Measurements from ENCODE around the gene GRN. TPM values are rescaled to one million over a fixed set of nuclear protein-coding genes. Genes with fewer than 3 reads are reported as not detected.

Gene GRN
- total RNA-seq, 1 donor from 2014 or later, result 327 TPM

DNA sequence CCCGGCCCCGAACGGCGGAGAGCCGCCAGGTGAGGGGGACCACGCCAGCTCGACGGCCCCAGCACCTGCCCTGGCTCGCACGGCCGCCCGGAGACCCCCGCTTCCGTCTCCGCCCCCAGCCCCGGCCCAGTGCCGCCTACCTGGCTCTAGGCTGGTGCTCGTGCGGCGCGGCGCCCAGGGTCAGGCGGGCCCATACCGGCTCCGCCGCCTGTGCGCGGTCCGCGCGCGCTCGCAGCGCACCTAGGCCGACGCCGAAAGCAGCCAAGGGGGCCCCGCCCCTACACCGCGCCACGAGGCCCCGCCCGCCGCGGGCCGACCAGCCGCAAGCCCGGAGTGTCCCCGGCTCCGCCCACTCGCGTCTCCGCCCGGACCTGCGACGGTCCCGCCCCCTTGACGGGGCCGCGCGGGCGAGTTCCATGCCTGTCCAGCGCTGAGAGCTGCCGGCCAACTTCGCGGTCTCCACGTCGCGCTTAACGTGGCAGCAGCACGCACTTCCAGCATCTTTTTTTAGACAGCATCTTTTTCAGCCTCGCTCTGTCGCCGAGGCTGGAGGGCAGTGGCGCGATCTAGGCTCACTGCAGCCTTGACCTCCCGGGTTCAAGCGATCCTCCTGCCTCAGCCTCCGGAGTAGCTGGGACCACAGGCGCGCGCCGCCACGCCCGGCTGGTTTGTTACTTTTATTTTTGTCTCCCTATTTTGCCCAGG lies 20.4 kb upstream of the GRN start, which contains the start of gene SLC25A39:
TSS of gene SLC25A39 (minus strand) at position 253 of the 705 bp plus-strand sequence. CDS start 1,261 bp downstream, outside the sequence.
- H3K36me3 Mint-ChIP-seq (ENCODE audit: low read depth, unreplicated experiment), result peaks cover 5% of the 10 kb centered on the region
- Histone ChIP-seq H3K9me3 (ENCODE audit: insufficient read depth, low read depth, low read length) (no peaks in the 10 kb centered on the region), H3K79me2 (ENCODE audit: insufficient read depth, low read length) (peaks cover 19% of the 10 kb centered on the region), H3K36me3 (ENCODE audit: insufficient read depth, low read length) (peaks cover 5% of the 10 kb centered on the region), H2AFZ (ENCODE audit: low read depth, low read length) (peak within 1 kb of the TSS; percentile 87), H4K20me1 (ENCODE audit: insufficient read depth, low read length) (peaks cover 15% of the 10 kb centered on the region), H3K4me2 (ENCODE audit: low read length) (peak within 1 kb of the TSS; percentile 85), H3K9ac (ENCODE audit: low read length) (peak within 1 kb of the TSS; percentile 79), H3K4me3 (ENCODE audit: insufficient read depth, low read depth, low read length) (peak within 1 kb of the TSS; percentile 73), H3K27me3 (ENCODE audit: insufficient read depth, low read length) (no peaks in the 10 kb centered on the region), H3K4me1 (ENCODE audit: insufficient read depth, low read length) (peaks cover 10% of the 10 kb centered on the region), H3K27ac (ENCODE audit: low read depth, low read length) (peak within 1 kb of the TSS; percentile 56)
- H3K9me3 Mint-ChIP-seq (ENCODE audit: unreplicated experiment), result no peaks in the 10 kb centered on the region
- peak; percentile 85 for DNase-seq (ENCODE audit: low read depth)
- no peak for TF ChIP-seq EZH2 (IDR thresholded peaks at IDR 0.05; ENCODE audit: insufficient read depth, low read length)
- TF ChIP-seq, protein P1, sequence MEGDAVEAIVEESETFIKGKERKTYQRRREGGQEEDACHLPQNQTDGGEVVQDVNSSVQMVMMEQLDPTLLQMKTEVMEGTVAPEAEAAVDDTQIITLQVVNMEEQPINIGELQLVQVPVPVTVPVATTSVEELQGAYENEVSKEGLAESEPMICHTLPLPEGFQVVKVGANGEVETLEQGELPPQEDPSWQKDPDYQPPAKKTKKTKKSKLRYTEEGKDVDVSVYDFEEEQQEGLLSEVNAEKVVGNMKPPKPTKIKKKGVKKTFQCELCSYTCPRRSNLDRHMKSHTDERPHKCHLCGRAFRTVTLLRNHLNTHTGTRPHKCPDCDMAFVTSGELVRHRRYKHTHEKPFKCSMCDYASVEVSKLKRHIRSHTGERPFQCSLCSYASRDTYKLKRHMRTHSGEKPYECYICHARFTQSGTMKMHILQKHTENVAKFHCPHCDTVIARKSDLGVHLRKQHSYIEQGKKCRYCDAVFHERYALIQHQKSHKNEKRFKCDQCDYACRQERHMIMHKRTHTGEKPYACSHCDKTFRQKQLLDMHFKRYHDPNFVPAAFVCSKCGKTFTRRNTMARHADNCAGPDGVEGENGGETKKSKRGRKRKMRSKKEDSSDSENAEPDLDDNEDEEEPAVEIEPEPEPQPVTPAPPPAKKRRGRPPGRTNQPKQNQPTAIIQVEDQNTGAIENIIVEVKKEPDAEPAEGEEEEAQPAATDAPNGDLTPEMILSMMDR (IDR thresholded peaks at IDR 0.05; ENCODE audit: insufficient read depth, low read depth, low read length), result no peak
- FAIRE-seq, result no peak
- H3K4me3 Mint-ChIP-seq (ENCODE audit: unreplicated experiment), result peak within 1 kb of the TSS; percentile 90
- H3K27ac Mint-ChIP-seq (ENCODE audit: unreplicated experiment), result peak within 1 kb of the TSS; percentile 47
- no peaks in the 10 kb centered on the region for H3K27me3 Mint-ChIP-seq (ENCODE audit: low read depth, unreplicated experiment)
- H3K4me1 Mint-ChIP-seq (ENCODE audit: low read depth, unreplicated experiment), result peaks cover 2% of the 10 kb centered on the region

DNA sequence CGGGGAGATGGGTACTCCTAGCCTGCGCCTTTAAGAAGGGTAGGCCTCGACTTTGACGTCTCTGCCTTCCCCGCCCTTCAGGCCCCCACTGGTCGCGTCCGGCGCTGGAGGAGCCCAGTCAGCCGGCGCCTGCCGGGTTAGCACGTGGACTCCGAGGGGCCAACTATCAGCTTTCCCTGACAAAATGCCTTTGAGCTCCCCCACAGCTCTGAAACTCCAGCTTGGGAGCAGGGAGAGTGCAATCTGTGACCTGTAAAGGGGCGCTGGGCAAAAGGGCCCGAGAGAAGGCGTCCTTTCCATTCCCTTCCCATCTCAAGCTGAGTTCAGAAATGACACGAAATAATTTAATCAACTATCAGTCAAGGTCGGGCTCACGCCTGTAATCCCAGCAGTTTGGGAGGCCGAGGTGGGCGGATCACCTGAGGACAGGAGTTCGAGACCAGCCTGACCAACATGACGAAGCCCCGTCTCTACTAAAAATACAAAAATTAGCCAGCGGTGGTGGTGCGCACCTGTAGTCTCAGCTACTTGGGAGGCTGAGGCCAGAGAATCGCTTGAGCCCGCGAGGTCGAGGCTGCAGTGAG lies 18.1 kb upstream of the GRN start:
- TF ChIP-seq, protein P1 (IDR thresholded peaks at IDR 0.05; ENCODE audit: insufficient read depth, low read depth, low read length), result no peak
- no peak for TF ChIP-seq EZH2 (IDR thresholded peaks at IDR 0.05; ENCODE audit: insufficient read depth, low read length)
- no peaks in the 10 kb centered on the region for H3K9me3 Mint-ChIP-seq (ENCODE audit: unreplicated experiment)
- peak overlapping the region; percentile 62 for H3K27ac Mint-ChIP-seq (ENCODE audit: unreplicated experiment)
- Histone ChIP-seq H3K4me1 (ENCODE audit: insufficient read depth, low read length) (peaks cover 10% of the 10 kb centered on the region), H2AFZ (ENCODE audit: low read depth, low read length) (no peak overlapping the region), H3K9ac (ENCODE audit: low read length) (no peak overlapping the region), H3K4me2 (ENCODE audit: low read length) (peak overlapping the region; percentile 30), H4K20me1 (ENCODE audit: insufficient read depth, low read length) (peaks cover 4% of the 10 kb centered on the region), H3K4me3 (ENCODE audit: insufficient read depth, low read depth, low read length) (no peak overlapping the region), H3K27ac (ENCODE audit: low read depth, low read length) (no peak overlapping the region), H3K79me2 (ENCODE audit: insufficient read depth, low read length) (peaks cover 19% of the 10 kb centered on the region), H3K27me3 (ENCODE audit: insufficient read depth, low read length) (no peaks in the 10 kb centered on the region), H3K36me3 (ENCODE audit: insufficient read depth, low read length) (no peaks in the 10 kb centered on the region), H3K9me3 (ENCODE audit: insufficient read depth, low read depth, low read length) (no peaks in the 10 kb centered on the region)
- peaks cover 2% of the 10 kb centered on the region for H3K4me1 Mint-ChIP-seq (ENCODE audit: low read depth, unreplicated experiment)
- FAIRE-seq (no peak), DNase-seq (ENCODE audit: low read depth) (peak; percentile 95)
- H3K36me3 Mint-ChIP-seq (ENCODE audit: low read depth, unreplicated experiment), result no peaks in the 10 kb centered on the region
- no peak overlapping the region for H3K4me3 Mint-ChIP-seq (ENCODE audit: unreplicated experiment)
- peaks cover 3% of the 10 kb centered on the region for H3K27me3 Mint-ChIP-seq (ENCODE audit: low read depth, unreplicated experiment)

Data from astrocyte (in vitro differentiated cells and primary cell).